Neural progenitor cell (in vitro differentiated cells): ENCODE measurements around the gene DNM2.

ENCODE experiments used
- EZH2phosphoT487 ChIP-seq: fragments of 200-600 bp; sonication (generic); IDR thresholded peaks from 2 replicates; pipeline ENCODE4 v1.6.1; 2017; ENCODE audit warnings: antibody characterized with exemption
- TF ChIP-seq, protein P1 (sequence below): fragments of 200-600 bp; sonication (generic); IDR thresholded peaks from 2 replicates; pipeline ENCODE4 v1.5.1; 2017; ENCODE audit warnings: antibody characterized with exemption, mild to moderate bottlenecking

- TF ChIP-seq, protein P1, sequence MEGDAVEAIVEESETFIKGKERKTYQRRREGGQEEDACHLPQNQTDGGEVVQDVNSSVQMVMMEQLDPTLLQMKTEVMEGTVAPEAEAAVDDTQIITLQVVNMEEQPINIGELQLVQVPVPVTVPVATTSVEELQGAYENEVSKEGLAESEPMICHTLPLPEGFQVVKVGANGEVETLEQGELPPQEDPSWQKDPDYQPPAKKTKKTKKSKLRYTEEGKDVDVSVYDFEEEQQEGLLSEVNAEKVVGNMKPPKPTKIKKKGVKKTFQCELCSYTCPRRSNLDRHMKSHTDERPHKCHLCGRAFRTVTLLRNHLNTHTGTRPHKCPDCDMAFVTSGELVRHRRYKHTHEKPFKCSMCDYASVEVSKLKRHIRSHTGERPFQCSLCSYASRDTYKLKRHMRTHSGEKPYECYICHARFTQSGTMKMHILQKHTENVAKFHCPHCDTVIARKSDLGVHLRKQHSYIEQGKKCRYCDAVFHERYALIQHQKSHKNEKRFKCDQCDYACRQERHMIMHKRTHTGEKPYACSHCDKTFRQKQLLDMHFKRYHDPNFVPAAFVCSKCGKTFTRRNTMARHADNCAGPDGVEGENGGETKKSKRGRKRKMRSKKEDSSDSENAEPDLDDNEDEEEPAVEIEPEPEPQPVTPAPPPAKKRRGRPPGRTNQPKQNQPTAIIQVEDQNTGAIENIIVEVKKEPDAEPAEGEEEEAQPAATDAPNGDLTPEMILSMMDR: no peak
- TF ChIP-seq EZH2phosphoT487: no peak
Observed at GRCh38 chr19:10737722-10738121, 19.8 kb downstream of the DNM2 start.
